Superior temporal gyrus (tissue), 1 donor: Measurements from ENCODE around the gene DIPK1B.
"Not testable (repeated sequence)": the region's sequence is repeated elsewhere in the genome, so short reads cannot be mapped to it uniquely, and the experiment has no call there.

Experiments used
- DNase-seq: peaks from one replicate; pipeline ENCODE4 v3.0.0-alpha.2; 2016; ENCODE audit errors: extremely low spot score

The DIPK1B gene

GRCh38 chr9:136698635-136699246, 13.6 kb upstream of the DIPK1B start:
- no peak for DNase-seq

GRCh38 chr9:136700304-136700703, 12.1 kb upstream of the DIPK1B start:
- DNase-seq = no peak

DNA sequence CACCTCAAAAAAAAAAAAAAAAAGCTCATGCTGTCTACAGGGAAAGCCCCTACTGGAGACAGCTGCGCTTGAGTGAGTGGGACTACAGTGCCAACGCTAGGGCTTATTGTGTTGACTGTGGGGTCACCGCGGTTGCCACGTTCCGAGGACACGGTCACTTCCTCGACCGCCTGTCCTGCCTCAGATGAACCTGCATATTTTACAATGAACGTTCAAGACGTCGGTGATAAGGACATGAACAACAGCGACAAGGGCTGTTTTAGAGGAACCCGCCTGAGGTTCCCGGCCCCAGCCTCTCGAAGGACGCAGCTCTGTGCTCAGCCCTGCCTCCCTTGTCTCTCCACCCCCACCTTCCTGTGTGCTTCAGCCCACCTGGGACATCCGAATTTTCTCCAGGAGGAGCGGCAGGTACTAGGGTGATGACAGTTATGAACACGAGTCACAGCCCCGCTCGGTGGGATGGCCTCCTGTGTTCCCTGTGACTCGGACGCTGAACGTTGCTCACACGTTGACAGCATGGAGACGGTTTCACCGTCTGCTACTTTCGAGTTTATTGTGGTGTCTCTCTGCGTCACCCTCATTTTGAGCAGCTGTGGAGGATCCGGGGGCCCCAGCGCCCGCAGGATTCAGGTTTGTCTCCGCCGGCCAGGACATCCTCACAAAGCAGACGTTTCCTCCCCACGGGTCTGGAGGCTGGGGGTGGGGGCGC, 11.3 kb upstream of the DIPK1B start:
- DNase-seq = no peak

- DNase-seq = no peak
Measured at GRCh38 chr9:136701668-136702053, 10.7 kb upstream of the DIPK1B start.

- no peak for DNase-seq
Measured at GRCh38 chr9:136703276-136703860, 9.0 kb upstream of the DIPK1B start.

- DNase-seq = not testable (repeated sequence)
Measured at GRCh38 chr9:136704741-136705140, 7.6 kb upstream of the DIPK1B start.

DNA sequence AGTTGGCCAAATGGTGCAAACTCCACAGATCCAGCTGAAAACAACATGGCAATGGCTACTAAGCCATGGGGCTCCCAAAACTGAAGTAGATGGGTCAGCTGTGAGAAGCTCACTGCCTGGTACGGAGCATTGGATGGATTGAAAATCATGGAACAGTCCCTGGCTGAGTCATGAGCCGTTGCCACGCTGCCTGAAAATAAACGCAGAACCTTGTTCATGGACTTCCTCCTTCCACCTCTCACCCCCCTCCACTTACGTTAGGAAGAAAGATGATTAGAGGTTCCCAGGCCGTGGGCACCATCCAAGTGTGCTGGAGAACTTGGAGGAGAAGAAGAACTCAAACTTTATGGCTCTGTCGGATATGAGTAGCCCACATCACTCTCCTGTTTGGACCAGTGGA, 6.8 kb upstream of the DIPK1B start:
- DNase-seq = no peak

DNA sequence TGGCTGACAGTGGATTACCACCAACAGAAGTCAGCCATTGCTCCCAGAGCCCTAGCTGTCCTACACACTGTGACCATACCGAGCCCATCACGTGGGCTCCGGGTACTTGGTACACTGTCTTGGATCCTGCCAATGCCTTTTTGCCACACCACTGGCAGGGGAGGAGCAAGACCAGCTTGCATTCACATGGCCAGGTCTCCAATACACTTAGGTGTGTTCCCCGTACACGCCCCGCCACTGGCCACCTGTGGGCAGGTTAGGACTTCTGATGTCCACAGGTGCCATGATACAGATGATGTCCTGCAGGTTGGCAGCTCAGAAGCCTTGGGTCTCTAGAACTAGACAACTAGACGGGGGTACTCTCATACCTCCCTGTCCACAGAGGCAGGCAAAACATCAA, 5.4 kb upstream of the DIPK1B start:
- DNase-seq = no peak

- no peak for DNase-seq
Measured at GRCh38 chr9:136707849-136708517, 4.4 kb upstream of the DIPK1B start.

DNA sequence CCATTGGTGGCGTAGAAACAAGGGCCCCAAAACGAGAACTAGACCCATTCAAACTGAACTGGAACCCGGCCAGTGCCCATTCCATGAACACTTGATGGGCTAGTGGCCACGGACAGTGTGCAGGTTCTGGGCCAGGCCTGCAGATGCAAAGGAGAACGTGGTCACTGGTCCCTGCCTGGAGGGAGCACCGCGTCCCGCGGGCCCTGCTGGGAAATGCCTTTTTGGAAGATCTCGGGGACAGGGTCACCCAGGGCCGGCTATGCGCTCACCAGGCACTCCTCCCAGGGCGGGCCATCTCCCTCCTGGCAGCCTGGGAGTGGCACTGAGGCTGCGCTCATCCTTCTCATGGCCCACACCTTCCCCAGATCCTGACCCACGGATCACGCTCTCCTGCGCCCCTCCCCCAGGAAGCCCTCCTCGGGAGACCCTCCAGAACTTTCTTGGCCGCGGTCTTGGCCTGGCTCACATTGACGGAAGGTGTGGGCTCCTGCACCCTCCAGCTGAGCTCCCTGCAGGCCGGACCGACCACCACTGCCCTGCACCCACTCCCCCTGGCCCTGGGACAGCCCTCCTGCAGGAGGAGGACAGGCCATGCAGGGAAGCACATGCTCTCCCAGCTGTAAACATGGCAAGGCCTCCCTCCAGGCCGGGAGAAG, 2.8 kb upstream of the DIPK1B start:
- no peak for DNase-seq

DNA sequence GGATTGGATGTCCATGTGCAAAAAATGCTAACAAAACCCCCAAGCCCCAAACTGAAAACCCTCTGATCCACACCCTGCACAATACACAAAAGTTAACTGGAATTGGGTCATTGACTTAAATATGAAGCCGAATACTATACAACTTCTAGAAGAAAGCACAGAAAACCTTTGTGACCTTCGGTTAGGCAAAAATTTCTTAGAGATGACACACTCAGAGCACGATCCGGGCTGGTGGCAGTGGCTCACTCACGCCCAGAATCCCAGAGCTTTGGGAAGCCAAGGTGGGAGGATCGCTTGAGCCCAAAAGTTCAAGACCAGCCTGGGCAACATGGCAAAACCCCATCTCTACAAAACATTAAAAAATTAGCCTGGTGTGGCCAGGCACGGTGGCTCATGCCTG, 1.8 kb upstream of the DIPK1B start:
- no peak for DNase-seq

- DNase-seq = not testable (repeated sequence)
Measured at GRCh38 chr9:136711219-136711648, 1.1 kb upstream of the DIPK1B start.

- no peak for DNase-seq
Measured at GRCh38 chr9:136712690-136713544, 545 bp downstream of the DIPK1B start.

DNA sequence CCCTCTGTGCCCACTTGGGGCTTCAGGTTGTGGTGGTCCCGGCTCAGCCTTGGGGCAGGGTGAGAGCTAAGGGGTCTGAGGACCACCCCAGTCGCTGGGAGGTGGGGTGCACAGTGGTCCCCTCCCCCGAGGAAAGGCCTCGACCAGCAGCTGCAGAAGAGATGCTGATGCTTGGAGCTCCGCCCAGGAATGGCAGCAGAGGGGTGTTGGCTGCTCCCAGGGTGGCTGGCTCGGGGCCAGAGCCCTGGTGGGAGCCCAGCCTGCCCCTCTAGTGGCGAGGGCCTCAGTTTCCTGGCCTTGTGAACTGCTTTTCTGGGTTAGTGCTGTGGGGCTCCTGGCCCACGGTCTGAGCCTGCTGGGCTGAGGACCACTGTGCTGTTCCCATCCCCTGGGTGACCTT, 1.2 kb downstream of the DIPK1B start:
- DNase-seq = no peak

- DNase-seq = no peak
Measured at GRCh38 chr9:136714096-136714892, 1.9 kb downstream of the DIPK1B start.

GRCh38 chr9:136714893-136715274, 2.5 kb downstream of the DIPK1B start:
- no peak for DNase-seq

- no peak for DNase-seq
Measured at GRCh38 chr9:136717399-136717798, 5.0 kb downstream of the DIPK1B start.

DNA sequence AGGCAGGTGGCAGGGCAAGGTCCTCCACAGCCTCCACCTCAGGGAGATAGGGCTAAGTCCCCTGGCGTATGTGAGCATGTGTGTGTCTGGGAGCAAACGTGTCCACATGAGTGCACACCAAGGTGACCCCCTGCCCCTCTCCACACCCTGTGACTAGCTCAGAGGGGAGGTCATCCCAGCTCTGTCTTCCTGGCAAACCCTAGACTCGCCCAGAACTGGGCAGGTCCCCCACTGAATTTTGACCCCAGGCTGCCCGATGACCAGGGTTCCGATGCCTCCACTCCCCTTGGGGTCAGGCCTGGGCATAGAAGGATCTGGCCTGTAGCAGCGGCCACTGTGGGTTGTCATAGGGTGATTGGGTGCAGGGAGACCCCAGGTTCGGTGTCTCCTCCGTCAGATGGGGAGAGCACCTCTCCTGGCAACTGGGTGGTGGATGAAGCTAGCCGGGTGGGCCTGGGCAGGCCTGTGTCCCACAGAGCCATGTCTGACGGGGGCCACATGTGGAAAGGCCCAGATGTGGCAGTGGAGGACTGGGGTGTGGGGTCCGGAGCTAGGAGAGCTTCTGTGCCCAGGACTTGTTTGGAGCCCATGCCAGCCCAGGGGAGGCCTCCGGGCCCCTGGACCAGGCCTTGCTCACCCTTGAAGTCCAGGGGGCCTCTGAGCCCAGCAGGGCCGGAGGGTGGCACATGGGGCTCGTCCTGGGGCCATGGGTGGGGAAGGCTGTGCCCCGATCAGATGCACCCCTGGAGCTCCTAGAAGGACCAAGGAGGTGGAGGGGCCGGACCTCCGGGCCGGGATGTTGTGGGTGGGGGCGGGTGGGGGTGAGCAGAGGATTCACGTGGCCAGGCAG, 6.2 kb downstream of the DIPK1B start:
- DNase-seq = no peak

DNA sequence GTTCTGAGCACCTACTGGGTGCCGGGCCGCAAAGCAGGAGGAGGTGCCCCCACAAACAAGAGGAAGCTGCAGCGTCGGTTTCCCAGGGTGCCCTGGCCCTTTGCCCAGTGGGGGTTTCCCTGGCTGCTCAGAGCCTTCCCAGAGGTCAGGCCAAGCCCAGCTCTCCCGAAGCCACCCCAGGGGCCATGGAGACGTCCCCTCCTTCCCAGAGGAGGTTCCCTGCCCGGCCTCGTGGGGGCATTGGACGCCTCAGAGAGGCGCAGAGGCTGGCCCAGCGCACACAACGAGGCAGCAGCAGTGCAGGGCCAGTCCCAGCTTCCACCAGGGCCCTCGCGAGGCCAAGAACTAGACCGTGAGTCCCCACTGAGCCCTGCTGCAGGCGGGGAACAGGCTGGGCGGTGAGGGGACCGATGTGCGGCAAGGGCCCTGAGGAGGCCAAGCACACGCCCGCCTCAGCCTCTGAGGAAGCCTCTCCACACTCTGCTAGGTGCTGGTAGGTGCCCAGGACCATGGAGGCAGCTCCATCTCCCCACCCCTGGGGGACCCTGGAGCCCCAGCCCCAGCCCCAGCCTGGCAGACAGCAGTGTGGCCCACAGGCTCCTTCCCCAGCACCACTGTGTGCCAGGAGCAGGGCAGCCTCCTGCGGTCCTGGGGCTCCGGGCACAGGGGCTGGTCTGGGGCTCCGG, 7.0 kb downstream of the DIPK1B start:
- no peak for DNase-seq
